Kidney tubule cell (primary cell): ENCODE measurements around the gene CDCA7L.

Experiments
- DNase-seq: peaks from one replicate; pipeline ENCODE4 v3.0.0-alpha.2; 2018; ENCODE audit warnings: low spot score

CDCA7L gene, protein sequence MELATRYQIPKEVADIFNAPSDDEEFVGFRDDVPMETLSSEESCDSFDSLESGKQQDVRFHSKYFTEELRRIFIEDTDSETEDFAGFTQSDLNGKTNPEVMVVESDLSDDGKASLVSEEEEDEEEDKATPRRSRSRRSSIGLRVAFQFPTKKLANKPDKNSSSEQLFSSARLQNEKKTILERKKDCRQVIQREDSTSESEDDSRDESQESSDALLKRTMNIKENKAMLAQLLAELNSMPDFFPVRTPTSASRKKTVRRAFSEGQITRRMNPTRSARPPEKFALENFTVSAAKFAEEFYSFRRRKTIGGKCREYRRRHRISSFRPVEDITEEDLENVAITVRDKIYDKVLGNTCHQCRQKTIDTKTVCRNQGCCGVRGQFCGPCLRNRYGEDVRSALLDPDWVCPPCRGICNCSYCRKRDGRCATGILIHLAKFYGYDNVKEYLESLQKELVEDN

DNA sequence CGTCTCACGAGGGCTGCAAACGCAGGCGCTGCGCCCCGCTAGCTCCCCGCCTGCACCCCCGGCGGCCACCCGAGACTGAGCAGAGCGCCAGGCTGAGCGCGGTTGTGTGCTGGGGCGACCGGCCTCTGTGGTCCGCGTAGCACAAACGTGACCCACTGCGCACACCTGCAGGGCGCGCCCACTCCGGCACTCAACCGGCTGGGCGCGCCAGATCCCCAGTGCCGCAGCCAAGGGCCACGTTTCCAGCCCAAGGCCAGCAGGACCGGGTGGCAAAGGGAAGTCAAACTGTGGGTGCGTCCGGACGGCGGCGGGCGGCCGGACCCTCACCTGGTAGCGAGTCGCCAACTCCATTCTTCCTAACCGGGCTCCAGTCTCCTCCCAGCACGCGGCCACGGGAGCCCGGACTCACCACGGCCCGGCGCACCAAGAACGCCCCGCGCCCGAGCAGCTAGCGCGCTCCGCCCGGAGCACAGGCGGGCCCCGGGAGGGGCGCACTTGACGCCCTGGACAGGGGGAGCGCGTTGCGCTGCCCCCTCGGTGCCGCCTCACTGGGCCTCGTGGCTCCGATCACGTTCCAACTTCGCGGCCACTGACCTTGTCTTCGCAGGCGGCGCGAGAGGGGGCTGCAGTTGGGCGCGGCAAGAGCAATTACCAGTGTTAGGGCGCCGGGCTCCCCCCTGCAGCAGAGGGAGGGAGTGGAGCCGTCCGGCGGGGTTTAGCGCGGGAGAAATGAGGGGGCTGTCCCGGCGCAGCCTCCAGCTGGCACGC lies at the start of gene CDCA7L:
TSS of gene CDCA7L (minus strand) at position 446 of the 768 bp plus-strand sequence. CDS start at position 351, 95 bp downstream.
- peak; percentile 79 for DNase-seq

- DNase-seq, result no peak
These were observed 40.4 kb upstream of the CDCA7L start for GRCh38 chr7:21986096-21986495.

DNA sequence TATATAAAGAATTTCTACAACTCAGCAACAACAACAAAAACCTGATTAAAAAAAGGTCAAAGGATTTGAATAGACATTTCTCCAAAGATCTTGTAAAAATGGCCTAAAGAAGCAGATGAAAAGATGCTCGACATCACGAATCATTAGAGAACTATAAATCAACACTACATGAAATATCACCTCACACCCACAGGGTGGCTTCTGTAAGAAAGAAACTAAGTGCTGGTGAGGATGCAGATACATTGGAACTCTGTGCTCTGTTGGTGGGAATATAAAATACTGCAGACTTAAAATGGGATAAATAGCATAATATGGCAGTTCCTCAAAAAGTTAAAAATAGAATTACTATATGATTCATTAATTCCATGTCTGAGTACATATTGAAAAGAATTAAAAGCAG lies 38.3 kb upstream of the CDCA7L start:
- DNase-seq, result no peak

GRCh38 chr7:21983056-21983455 lies 37.4 kb upstream of the CDCA7L start:
- DNase-seq, result no peak

- no peak for DNase-seq
These were observed 35.8 kb upstream of the CDCA7L start for GRCh38 chr7:21981524-21981923.

DNA sequence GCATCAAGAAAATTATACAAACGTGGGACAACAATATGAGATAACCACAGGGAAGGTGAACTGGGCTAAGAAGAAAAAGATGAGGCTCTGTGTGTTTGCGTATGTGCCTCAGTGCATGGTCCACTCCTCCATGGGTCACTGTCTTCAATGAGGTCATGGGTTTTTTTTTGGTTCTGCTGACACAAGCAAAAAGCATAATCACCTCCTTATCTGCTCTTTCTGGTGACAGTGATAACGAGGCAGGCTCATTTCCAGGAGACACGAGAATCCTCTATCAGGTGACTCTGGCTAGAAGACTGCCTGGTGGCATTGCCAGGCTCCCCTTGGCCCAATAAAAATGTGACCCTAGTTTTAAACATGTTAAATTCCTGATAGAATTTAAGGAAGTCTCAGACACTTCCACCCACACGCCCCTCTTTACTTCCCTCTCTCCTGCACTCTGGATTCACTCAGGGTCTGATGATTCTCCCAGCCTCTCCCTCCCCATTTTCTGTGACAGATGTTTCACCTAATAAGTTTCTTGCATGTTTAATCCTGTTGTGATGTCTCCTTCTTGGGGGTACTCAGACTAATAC lies 35.3 kb upstream of the CDCA7L start:
- DNase-seq, result no peak

DNA sequence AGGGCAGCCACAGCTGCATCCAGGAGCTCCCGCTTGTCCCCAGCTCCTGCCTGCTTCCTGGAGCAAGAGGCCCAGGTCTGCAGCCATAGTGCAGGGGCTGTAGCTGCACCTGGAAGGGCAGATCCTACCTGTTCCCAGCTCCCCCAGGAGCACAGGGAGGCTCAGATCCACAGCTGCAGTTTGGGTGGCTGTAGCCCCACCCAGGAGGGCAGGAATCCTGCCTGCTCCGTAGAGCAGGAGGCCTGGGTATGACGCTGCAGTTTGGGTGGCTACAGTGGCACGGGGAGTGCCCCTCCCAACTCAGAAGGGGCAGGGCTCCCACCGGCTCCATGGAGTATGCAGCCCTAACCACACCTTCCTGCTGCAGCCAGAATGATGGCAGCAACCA lies 26.7 kb upstream of the CDCA7L start:
- DNase-seq, result no peak

GRCh38 chr7:21971780-21972396 lies 26.2 kb upstream of the CDCA7L start:
- no peak for DNase-seq

DNA sequence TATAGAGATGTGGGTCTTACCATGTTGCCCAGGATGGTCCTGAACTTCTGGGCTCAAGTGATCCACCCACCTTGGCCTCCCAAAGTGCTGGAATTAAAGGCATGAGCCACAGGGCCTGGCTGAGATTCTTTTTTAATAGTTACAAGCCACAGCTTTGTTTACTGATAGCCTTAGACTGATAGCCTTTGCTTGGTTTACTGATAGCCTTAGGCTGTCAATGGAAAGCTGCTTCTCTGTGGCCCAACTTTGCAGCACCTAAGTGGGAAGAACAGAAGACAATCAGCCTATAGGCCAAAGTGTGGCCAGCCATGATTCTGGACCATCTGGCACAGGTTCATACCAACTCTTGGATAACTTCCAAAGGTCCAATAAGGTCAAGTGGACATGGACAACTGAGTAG lies 24.1 kb upstream of the CDCA7L start:
- DNase-seq, result no peak

GRCh38 chr7:21967598-21968003 lies 21.9 kb upstream of the CDCA7L start:
- DNase-seq, result peak; percentile 12

DNA sequence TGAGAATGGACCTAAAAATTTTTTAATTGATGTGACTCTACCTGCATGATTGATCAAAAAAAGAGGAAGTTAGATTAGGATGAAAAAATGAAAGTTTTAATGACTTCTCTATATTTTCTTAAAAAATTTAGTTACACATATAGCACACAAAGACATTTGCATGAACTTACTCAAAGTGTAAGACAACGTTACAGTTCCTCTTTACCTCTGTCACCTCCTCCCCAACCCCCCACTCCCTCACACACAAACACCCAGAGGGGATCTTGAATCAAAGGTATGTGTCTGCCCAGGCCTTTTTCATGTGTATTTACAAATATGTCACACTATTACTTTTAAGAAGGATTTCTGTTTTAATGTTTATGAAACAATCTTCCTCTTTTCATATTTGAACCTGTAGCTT lies 20.6 kb upstream of the CDCA7L start:
- no peak for DNase-seq

- no peak for DNase-seq
These were observed 19.6 kb upstream of the CDCA7L start for GRCh38 chr7:21965291-21965690.

- no peak for DNase-seq
These were observed 17.0 kb upstream of the CDCA7L start for GRCh38 chr7:21962677-21963076.

GRCh38 chr7:21960922-21961321 lies 15.2 kb upstream of the CDCA7L start:
- peak; percentile 82 for DNase-seq

DNA sequence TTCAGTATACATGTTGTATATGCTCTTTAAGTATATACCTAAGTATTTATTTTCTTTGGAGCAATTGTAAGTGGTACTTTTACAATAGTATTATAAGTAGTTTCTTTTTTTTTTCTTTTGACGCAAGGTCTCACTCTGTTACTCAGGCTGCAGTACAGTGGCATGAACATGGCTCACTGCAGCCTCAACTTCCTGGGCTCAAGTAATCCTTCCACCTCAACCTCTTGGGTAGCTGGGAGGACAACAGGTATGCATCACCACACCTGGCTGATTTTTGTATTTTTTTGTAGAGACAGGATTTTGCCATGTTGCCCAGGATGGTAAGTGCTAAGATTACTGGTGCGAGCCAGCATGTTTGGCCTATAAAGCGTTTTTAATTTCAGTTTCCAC lies 13.7 kb upstream of the CDCA7L start:
- DNase-seq, result no peak

DNA sequence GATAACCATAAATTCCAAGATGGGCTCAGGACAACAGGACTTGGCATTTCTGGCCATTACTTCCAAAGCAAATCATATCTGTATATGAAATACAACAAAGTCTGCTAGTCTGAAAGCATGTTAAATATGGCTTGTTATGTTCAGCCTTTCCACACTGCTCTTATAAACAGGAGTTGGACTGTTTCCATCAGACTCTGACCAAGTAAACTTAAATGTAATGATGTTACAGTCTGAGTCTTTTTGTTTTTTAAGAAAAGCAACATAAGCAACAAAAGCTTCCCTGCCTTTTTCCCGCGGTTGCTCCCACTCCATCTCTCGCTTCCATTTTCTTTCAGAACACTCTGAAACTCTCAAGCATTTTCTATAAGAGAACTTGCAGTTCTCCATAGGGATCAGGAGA lies 8.1 kb upstream of the CDCA7L start:
- DNase-seq, result no peak

DNA sequence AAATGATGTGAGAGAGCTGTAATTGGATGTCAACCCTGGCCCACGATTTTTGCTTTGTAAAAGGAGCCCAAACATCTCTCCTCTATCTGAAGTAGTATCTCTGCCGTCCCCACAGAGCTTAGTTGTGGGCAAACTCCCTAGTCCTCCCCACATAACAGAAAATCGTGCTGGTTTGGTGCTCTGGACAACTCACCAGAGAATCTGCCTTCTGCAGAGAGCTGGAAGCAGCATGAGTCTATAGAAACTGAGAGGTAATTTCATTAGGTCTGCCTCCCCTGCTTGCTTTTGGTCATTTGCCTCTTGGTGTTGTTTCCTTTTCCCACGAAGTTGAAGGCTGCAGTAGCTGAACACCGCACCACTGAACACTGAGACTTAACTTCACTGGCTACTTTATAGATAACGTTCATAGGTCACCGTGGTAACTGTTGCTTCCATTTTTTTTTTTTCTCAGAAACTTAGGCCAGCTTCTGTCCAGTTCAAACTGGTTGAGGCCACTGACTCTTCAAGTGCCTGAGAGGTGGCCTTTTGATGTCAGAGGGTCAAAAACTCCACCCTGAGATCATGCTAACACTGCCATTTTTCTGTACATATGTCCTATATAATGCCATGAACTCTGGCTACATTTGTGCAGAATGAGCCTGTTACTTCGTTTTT lies 3.3 kb upstream of the CDCA7L start:
- no peak for DNase-seq

DNA sequence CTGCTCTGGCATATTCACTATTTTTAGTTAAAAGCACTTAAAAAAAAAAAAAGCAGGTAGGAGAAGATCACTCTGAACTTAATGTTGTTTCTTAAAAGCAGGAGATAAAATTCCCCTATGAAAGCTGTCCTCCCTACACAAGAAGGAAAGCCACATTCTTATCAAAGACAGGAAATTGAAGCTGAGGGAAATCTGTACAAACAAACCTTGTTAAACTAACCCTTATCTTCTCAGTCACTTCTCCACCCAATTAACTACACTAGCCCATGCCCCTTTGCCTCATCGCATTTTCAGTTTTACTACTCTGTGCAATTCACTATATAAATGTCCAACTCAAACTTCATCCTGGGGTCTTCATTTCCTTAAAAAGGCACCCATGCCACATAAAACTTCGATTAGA lies 2.7 kb upstream of the CDCA7L start:
- no peak for DNase-seq

- DNase-seq, result no peak
These were observed 2.2 kb upstream of the CDCA7L start for GRCh38 chr7:21947946-21948345.

GRCh38 chr7:21947056-21947455 lies 1.4 kb upstream of the CDCA7L start:
- no peak for DNase-seq

DNA sequence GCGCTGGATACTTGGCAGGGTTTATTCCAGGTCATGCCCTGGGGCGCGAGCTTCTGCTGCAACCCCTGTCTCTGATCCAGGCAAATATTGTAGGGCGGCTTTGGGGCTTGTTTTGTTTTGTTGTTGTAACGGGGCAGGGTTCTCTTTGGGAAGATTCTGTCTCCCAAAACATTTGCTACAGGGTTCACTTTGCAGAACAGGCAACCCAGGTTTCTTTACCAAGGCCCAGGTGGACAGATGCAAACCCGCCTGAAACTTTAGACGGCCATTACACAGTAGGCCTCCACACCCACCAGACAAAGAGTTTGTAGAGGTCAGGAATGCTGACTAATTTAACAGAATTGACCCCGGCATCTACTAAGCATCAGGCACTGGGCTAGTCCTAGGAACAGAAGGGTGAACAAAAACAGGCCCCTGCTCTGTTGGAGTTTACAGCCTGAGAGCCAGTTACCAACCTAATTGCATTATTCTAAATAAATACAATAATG lies 567 bp upstream of the CDCA7L start:
- DNase-seq, result no peak
